ENCODE data around the gene PREX1. TPM values are rescaled to one million over a fixed set of nuclear protein-coding genes. Genes with fewer than 3 reads are reported as not detected.

Gene PREX1
- total RNA-seq, 2 donors from 2014 or later = 7.4 to 37.9 TPM

DNA sequence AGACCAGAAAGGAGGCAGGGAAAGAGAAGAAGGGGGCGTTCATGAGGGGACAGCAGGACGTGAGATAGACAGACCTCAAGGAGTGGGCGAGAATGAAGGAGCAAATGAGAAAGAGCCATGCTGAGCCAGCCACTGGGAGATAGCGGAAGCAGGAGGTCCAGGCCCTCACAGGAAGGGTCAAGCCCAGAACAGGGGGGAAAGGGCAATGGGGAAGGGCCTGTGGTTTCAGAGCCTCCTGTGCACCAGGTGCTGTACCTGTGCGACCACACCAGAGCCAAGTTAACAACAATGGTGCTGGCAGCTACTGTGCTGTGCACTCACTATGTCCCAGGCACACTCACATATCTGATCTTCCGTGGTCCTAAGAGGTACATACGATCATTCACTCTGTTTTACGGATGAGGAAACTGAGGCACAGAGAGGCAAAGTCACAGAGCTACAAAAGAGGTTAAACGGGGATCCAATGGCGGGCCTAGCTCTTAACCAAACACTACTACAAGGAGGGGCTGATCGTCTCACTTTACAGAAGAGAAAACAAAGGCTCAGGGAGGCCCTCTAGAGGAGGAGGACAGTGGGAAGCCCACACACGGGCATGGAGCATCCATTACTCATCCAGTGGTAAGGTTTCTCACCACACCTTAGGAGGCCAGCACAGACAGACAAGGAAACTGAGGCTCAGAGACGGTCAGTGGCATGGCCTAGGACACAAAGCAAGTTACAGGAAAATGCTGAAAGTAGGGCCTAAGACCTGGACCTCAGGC is 129.1 kb downstream of the PREX1 start:
- Histone ChIP-seq H3K27ac (no peak overlapping the region), H3K4me1 (replicated peaks) (no peaks in the 10 kb centered on the region), H3K9me3 (no peaks in the 10 kb centered on the region), H3K36me3 (no peaks in the 10 kb centered on the region), H3K27me3 (replicated peaks; ENCODE audit: insufficient read depth) (no peaks in the 10 kb centered on the region), H3K4me3 (no peak overlapping the region)
- TF ChIP-seq CTCF (IDR thresholded peaks at IDR 0.05) (no peak), POLR2A (IDR thresholded peaks at IDR 0.05) (no peak), POLR2AphosphoS5 (IDR thresholded peaks at IDR 0.05) (no peak)
- WGBS = 86% methylated on average over 13 of the region's 13 CpGs
- intact Hi-C loops (cut with DNase I) = no loop called here
- DNase-seq (ENCODE audit: low spot score) = no peak

DNA sequence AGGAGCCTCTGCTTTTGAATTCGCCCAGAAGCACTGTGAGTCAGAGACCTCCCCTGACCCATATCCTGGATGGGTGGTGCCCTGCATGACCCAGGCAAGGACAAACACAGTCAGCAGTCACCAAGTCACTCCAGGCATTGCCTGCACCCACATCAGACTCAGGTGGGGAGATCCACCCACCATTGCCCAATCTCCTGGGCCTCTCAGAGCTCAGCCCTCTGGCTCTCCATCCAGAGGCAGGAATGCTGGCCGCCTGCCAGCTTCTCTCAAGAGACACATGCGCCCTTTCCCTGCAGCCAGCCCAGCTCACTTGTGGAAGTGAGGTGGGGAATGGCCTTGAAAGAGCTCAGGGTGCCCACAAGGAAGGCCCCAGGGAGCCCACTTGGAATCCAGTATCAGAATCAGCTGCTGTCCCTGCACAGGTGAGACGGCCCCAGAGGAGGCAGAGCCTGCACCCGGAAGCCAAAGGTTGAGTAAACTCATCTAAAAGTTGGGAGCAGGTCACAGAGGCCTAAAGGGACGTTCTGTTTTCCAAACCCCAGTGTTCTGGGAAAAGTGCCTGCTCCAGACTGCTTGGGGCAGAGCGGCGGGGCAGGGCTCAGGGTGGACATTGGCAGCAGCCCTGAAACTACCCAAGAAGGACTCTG is 129.8 kb downstream of the PREX1 start:
- no peak overlapping the region for H3K4me3 ChIP-seq
- no peaks in the 10 kb centered on the region for H3K9me3 ChIP-seq
- WGBS = 47% methylated on average over 7 of the region's 8 CpGs
- no peaks in the 10 kb centered on the region for H3K27me3 ChIP-seq (replicated peaks; ENCODE audit: insufficient read depth)
- H3K4me1 ChIP-seq (replicated peaks) = no peaks in the 10 kb centered on the region
- peak; percentile 71 for DNase-seq (ENCODE audit: low spot score)
- intact Hi-C loops (cut with DNase I) = no loop called here
- H3K27ac ChIP-seq = no peak overlapping the region
- H3K36me3 ChIP-seq = no peaks in the 10 kb centered on the region
- no peak for TF ChIP-seq CTCF (IDR thresholded peaks at IDR 0.05)
- TF ChIP-seq POLR2A (IDR thresholded peaks at IDR 0.05) = no peak
- TF ChIP-seq POLR2AphosphoS5 (IDR thresholded peaks at IDR 0.05) = peak; percentile 22

DNA sequence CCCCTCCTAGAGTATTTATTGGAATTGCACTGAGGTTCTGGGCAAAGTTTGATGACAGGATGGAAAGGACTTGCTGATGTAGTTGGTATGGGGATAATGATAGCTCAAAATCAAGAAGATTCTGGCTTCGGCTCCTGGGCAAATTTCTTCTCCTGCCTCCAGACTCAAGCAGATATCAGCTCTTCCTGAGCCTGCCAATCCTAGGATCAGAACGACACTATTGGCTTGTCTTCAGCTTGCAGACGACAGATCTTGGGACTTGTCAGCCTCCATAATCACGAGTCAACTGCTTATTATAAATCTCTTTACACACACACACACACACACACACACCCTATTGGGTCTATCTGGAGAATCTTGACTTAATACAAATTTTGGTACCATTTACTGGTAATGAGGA is 131.1 kb downstream of the PREX1 start:
- DNase-seq (ENCODE audit: low spot score) = no peak
- intact Hi-C loops (cut with DNase I) = no loop called here
- Histone ChIP-seq H3K27me3 (replicated peaks; ENCODE audit: insufficient read depth) (no peaks in the 10 kb centered on the region), H3K36me3 (no peaks in the 10 kb centered on the region), H3K27ac (no peak overlapping the region), H3K4me1 (replicated peaks) (no peaks in the 10 kb centered on the region), H3K9me3 (no peaks in the 10 kb centered on the region), H3K4me3 (no peak overlapping the region)
- TF ChIP-seq CTCF (IDR thresholded peaks at IDR 0.05) (no peak), POLR2AphosphoS5 (IDR thresholded peaks at IDR 0.05) (no peak), POLR2A (IDR thresholded peaks at IDR 0.05) (no peak)
- 94% methylated on average over 4 of the region's 4 CpGs for WGBS

DNA sequence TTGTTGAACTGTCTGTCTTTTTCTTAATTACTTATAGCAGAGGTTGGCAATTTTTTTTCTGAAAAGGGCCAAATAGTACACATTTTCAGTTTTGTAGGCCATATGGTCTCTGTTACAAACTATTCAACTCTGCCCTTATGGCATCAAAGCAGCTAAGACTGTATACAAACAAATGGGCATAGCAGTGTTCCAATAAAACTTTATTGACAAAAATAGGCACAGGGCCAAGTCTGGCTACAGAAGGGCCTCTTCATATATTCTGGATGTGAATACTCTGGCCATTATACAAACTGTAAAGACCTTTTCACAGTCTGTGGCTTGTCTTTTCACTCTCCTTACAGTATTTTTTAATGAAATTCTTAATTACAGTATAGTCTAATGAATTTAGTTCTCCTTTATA is 132.1 kb downstream of the PREX1 start:
- TF ChIP-seq POLR2AphosphoS5 (IDR thresholded peaks at IDR 0.05) = no peak
- TF ChIP-seq CTCF (IDR thresholded peaks at IDR 0.05) = no peak
- TF ChIP-seq POLR2A (IDR thresholded peaks at IDR 0.05) = no peak
- no peak for DNase-seq (ENCODE audit: low spot score)
- Histone ChIP-seq H3K36me3 (no peaks in the 10 kb centered on the region), H3K27ac (no peak overlapping the region), H3K27me3 (replicated peaks; ENCODE audit: insufficient read depth) (no peaks in the 10 kb centered on the region), H3K4me1 (replicated peaks) (no peaks in the 10 kb centered on the region), H3K9me3 (no peaks in the 10 kb centered on the region), H3K4me3 (no peak overlapping the region)
- intact Hi-C loops (cut with DNase I) = no loop called here

DNA sequence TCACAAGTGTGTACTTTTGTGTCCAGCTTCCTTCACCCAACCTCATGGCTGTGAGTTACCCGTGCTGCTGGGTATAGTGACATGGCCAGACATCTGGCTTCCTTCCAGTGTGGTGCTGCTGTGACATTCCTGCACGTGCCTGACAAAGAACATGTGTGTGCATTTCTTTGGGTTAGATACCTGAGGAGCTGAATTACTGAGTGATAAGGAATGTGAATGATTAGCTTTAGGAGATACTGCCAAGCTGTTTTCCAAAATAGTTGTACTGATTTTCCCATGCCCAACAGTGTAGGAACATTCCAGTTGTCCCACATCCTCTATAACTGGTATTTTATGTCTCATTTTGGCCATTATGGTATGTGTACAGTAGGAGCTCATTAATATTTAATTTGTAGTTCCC is 132.5 kb downstream of the PREX1 start:
- intact Hi-C loops (cut with DNase I) = no loop called here
- Histone ChIP-seq H3K9me3 (no peaks in the 10 kb centered on the region), H3K27me3 (replicated peaks; ENCODE audit: insufficient read depth) (no peaks in the 10 kb centered on the region), H3K36me3 (no peaks in the 10 kb centered on the region), H3K4me1 (replicated peaks) (no peaks in the 10 kb centered on the region), H3K27ac (no peak overlapping the region), H3K4me3 (no peak overlapping the region)
- DNase-seq (ENCODE audit: low spot score) = no peak
- WGBS = 46% methylated on average over 2 of the region's 2 CpGs
- TF ChIP-seq CTCF (IDR thresholded peaks at IDR 0.05) = no peak
- no peak for TF ChIP-seq POLR2A (IDR thresholded peaks at IDR 0.05)
- TF ChIP-seq POLR2AphosphoS5 (IDR thresholded peaks at IDR 0.05) = no peak

Measured in prostate gland (tissue), 2 donors.